Testis (tissue), 3 donors: ENCODE measurements around the gene CSRP1. TPM values are rescaled to one million over a fixed set of nuclear protein-coding genes. Genes with fewer than 3 reads are reported as not detected.

Experiments used
- DNase-seq: peaks from one replicate; pipeline ENCODE4 v3.0.0-alpha.2; 2019
- H3K27ac ChIP-seq, 2 donors: fragments of 200-600 bp; sonication (generic); one replicate each; pipeline ENCODE4 v1.5.1; 2019
- H3K27me3 ChIP-seq: fragments of 200-600 bp; sonication (generic); one replicate; pipeline ENCODE4 v1.5.1; 2019
- H3K36me3 ChIP-seq: fragments of 200-600 bp; sonication (generic); one replicate; pipeline ENCODE4 v1.5.1; 2017; ENCODE audit warnings: low read depth; ENCODE audit errors: missing control alignments
- H3K4me1 ChIP-seq: fragments of 200-600 bp; sonication (generic); one replicate; pipeline ENCODE4 v1.5.1; 2019
- H3K4me3 ChIP-seq, 2 donors: fragments of 200-600 bp; sonication (generic); one replicate each; pipeline ENCODE4 v1.5.1; 2017 to 2019
- H3K9me3 ChIP-seq: fragments of 200-600 bp; sonication (generic); one replicate; pipeline ENCODE4 v1.5.1; 2017
- POLR2A ChIP-seq: fragments of 450-650 bp; IDR thresholded peaks from one replicate; pipeline ENCODE4 v1.6.1; 2017; ENCODE audit warnings: antibody characterized with exemption, mild to moderate bottlenecking, moderate library complexity
- WGBS, 2 donors: methylation state at CpG; one replicate each; pipeline ENCODE4 v1.1.5; 2018; 5-methylcytosine and 5-hydroxymethylcytosine counted together
- intact Hi-C: fragments of 100-400 bp; cut with DNase I; formaldehyde crosslinking; loops from one replicate; pipeline ENCODE4 v1.15.1; 2023; ENCODE audit warnings: low total_unique reads
- polyA plus RNA-seq: library from polyadenylated mRNA; stranded (reverse); fragments of 350-450 nt; fragmentation: Illumina TruSeq; extraction: RNeasy Lipid Tissue Mini Kit (QIAGEN cat#74804); gene quantifications from one replicate; pipeline ENCODE4 v1.2.3, GENCODE V29; 2014; ENCODE audit warnings: low read depth, low replicate concordance; ENCODE audit not compliant: insufficient read depth
- total RNA-seq, 2 donors: library from RNA; depleted of rRNA; stranded (reverse); fragments of >200 nt; gene quantifications; one replicate each; pipeline ENCODE4 v1.2.3, GENCODE V29; 2016
- TF ChIP-seq, protein P1 (sequence below), 3 experiments: fragments of 450-650 bp in 2 of 3; fragments of 200-600 bp in 1 of 3; sonication (generic) in 1 of 3; IDR thresholded peaks; one replicate each; pipeline ENCODE4 v1.5.1; 2016 to 2019; ENCODE audit warnings: antibody characterized with exemption in 3 of 3, mild to moderate bottlenecking in 2 of 3, moderate library complexity in 1 of 3

The CSRP1 gene
- total and polyA plus RNA-seq, 3 donors from 2014 or later: 103 to 217 (median 123) TPM

DNA sequence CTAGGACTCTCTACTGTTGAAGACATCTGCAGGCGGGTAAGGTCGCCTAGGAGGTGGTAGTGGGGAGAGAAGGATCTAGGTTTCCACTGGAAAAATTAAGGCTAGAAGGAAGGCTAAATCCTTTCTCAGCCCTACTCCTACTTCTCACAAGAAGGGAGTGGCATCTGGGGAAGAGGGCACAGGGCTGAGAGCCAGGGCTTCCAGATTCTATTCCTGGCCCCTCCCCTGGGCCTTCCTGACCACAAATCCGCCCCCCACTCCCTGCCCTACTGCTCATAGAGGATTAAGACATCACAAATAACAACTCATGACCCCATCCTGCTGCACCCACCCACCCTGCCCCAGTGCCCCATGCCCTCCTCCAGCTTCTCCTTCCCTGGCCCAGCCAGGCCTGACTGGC is 40.4 kb downstream of the CSRP1 start:
- 73 to 94% methylated on average over 3 of the region's 3 CpGs for WGBS, 2 donors
- Histone ChIP-seq H3K4me3 (peak overlapping the region in 1 of 2 donors; percentile 81), H3K4me1 (peaks cover 8% of the 10 kb centered on the region), H3K27me3 (no peaks in the 10 kb centered on the region), H3K27ac (peak overlapping the region in 1 of 2 donors; percentile 94), H3K36me3 (no peaks in the 10 kb centered on the region), H3K9me3 (no peaks in the 10 kb centered on the region)
- DNase-seq: no peak
- intact Hi-C loops: no loop called here
- TF ChIP-seq POLR2A: no peak
- TF ChIP-seq, protein P1, sequence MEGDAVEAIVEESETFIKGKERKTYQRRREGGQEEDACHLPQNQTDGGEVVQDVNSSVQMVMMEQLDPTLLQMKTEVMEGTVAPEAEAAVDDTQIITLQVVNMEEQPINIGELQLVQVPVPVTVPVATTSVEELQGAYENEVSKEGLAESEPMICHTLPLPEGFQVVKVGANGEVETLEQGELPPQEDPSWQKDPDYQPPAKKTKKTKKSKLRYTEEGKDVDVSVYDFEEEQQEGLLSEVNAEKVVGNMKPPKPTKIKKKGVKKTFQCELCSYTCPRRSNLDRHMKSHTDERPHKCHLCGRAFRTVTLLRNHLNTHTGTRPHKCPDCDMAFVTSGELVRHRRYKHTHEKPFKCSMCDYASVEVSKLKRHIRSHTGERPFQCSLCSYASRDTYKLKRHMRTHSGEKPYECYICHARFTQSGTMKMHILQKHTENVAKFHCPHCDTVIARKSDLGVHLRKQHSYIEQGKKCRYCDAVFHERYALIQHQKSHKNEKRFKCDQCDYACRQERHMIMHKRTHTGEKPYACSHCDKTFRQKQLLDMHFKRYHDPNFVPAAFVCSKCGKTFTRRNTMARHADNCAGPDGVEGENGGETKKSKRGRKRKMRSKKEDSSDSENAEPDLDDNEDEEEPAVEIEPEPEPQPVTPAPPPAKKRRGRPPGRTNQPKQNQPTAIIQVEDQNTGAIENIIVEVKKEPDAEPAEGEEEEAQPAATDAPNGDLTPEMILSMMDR (IDR thresholded peaks at IDR 0.05): no peak

DNA sequence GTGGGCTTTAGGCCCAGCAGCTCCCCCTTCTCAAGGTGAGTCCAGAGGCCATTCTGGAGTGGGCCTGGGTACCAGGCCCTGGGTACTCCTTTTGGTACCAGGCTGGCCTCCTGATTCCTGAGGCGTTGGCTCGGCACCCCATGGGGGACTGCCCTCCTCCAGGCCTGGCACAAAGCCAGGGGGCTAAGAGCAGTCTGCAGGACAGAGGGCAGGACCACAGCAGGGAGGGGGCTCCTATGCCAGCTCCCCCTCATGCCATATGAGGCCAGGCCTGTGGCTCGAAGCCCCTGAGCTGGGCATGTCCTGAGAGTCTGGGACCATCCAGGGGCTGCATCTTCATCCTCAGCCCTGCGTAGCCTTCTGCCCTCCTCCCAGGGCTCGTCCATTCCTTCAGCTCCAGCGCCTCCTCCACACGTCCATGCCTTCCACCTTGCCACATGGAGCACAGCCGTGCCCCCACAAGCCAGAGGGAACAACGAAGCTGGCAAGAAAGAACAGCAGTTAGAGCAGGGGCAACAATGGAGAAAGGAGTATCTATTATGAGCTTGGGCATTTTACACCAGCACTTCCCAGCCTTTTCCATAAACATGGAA is 41.1 kb downstream of the CSRP1 start:
- peaks cover 8% of the 10 kb centered on the region for H3K4me1 ChIP-seq
- no peak overlapping the region for H3K4me3 ChIP-seq
- TF ChIP-seq POLR2A: no peak
- TF ChIP-seq, protein P1 (IDR thresholded peaks at IDR 0.05): no peak
- H3K27me3 ChIP-seq: no peaks in the 10 kb centered on the region
- intact Hi-C loops: no loop called here
- H3K9me3 ChIP-seq: no peaks in the 10 kb centered on the region
- H3K27ac ChIP-seq: no peak overlapping the region
- 82 to 88% methylated on average over 8 to 9 of the region's 9 CpGs for WGBS, 2 donors
- no peaks in the 10 kb centered on the region for H3K36me3 ChIP-seq
- no peak for DNase-seq

DNA sequence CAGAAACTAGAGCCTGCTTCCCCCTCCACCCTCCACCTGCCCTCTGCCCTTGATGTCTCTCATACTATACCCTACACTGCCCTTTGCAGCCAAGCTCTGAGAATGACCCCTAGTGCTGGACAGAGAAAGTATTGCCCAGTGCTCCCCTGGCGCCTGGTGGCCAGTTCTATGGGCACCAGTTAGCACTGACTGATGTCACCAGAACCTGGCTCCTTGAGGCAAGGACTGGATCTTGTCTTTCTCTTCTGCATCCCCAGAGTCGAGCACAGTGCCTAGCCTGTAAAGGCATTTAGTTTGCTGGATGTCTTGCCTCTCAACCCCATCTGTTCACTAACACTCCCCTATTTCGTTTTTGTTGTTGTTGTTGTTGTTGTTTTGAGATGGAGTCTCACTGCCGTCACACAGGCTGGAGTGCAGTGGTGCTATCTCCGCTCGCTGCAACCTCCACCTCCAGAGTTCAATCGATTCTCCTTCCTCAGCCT is 43.8 kb downstream of the CSRP1 start:
- Histone ChIP-seq H3K4me3 (no peak overlapping the region), H3K4me1 (peaks cover 8% of the 10 kb centered on the region), H3K9me3 (no peaks in the 10 kb centered on the region), H3K27ac (no peak overlapping the region), H3K27me3 (no peaks in the 10 kb centered on the region), H3K36me3 (no peaks in the 10 kb centered on the region)
- 61 to 64% methylated on average over 7 of the region's 7 CpGs for whole genome bisulfite sequencing, 2 donors
- TF ChIP-seq, protein P1 (IDR thresholded peaks at IDR 0.05): peak in 1 of 3 experiments; percentile 31
- no peak for TF ChIP-seq POLR2A
- no peak for DNase-seq
- intact Hi-C loops: no loop called here

DNA sequence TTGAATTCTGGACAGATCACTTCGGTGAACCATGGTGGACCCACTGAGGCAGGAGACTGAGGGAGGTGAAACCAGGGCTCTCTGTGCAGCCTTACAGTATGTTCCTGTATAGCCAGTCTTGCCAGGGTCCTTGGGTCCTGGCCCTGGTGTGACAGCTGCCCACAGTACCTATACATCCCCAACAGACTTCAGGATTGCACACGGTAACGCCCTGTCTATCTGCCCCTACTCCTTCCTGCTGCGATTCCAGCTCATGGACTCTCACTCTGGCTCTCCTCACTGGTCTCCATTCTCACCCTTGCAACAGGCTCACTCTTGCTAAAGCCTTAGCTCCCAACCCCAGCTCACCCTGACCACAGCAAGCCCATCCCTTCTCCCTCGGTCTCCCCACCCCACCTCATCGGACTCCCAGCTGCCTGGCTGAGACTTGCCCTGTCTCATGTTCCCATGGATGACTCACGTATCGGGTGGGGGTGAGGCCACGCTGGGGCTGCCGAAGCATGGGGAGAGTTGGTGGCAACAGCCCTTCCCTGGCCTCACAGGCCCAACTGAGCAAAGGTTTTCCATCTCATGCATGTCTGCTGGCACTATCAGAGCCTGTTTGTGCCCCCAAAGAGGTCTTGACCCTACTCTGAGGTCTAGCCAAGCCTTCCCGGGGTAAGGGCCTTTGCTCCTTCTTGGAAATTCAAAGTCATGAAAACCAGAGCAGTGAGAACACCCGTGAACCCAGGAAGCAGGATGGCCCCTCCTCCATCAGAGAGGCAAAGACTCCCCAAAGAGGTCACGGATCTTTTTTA is 45.1 kb downstream of the CSRP1 start:
- H3K4me3 ChIP-seq: no peak overlapping the region
- TF ChIP-seq, protein P1 (IDR thresholded peaks at IDR 0.05): no peak
- TF ChIP-seq POLR2A: no peak
- H3K27ac ChIP-seq: peak overlapping the region in 1 of 2 donors; percentile 37
- DNase-seq: peak; percentile 66
- 70 to 72% methylated on average over 12 to 13 of the region's 13 CpGs for WGBS, 2 donors
- no peaks in the 10 kb centered on the region for H3K27me3 ChIP-seq
- H3K4me1 ChIP-seq: peaks cover 13% of the 10 kb centered on the region
- no peaks in the 10 kb centered on the region for H3K36me3 ChIP-seq
- intact Hi-C loops: no loop called here
- no peaks in the 10 kb centered on the region for H3K9me3 ChIP-seq
